Astrocyte (in vitro differentiated cells and primary cell): Measurements from ENCODE around the gene CHST3. TPM values are rescaled to one million over a fixed set of nuclear protein-coding genes. Genes with fewer than 3 reads are reported as not detected.

ENCODE experiments used
- DNase-seq: peaks from one replicate; pipeline ENCODE4 v3.0.0-alpha.2; 2010; ENCODE audit warnings: low read depth
- FAIRE-seq: peaks from 2 replicates; lab custom pipeline; 2011; peaks lifted over from hg19 to GRCh38; lab: Jason Lieb, UNC
- H2AFZ ChIP-seq: 2 replicates; pipeline ENCODE4 v1.6.0; 2012; ENCODE audit warnings: low read depth, low read length, inconsistent platforms
- H3K27ac ChIP-seq: 2 replicates; pipeline ENCODE4 v1.5.1; 2011; ENCODE audit warnings: low read depth, low read length, inconsistent platforms
- H3K27me3 ChIP-seq: 2 replicates; pipeline ENCODE4 v1.6.0; 2011; ENCODE audit warnings: low read length, inconsistent platforms; ENCODE audit not compliant: insufficient read depth
- H3K36me3 ChIP-seq: 2 replicates; pipeline ENCODE4 v1.5.1; 2011; ENCODE audit warnings: low read length, inconsistent platforms; ENCODE audit not compliant: insufficient read depth
- H3K4me1 ChIP-seq: 2 replicates; pipeline ENCODE4 v1.5.1; 2011; ENCODE audit warnings: low read length, inconsistent platforms; ENCODE audit not compliant: insufficient read depth
- H3K4me2 ChIP-seq: 2 replicates; pipeline ENCODE4 v1.6.0; 2012; ENCODE audit warnings: low read length, inconsistent platforms
- H3K4me3 ChIP-seq: 2 replicates; pipeline ENCODE4 v1.5.1; 2011; ENCODE audit warnings: low read depth, mild to moderate bottlenecking, low read length, inconsistent platforms; ENCODE audit not compliant: insufficient read depth
- H3K79me2 ChIP-seq: 2 replicates; pipeline ENCODE4 v1.6.0; 2012; ENCODE audit warnings: mild to moderate bottlenecking, low read length, inconsistent platforms; ENCODE audit not compliant: insufficient read depth
- H3K9ac ChIP-seq: 2 replicates; pipeline ENCODE4 v1.6.0; 2012; ENCODE audit warnings: mild to moderate bottlenecking, low read length, inconsistent platforms
- H3K9me3 ChIP-seq: 2 replicates; pipeline ENCODE4 v1.5.1; 2012; ENCODE audit warnings: low read depth, mild to moderate bottlenecking, low read length, inconsistent platforms; ENCODE audit not compliant: insufficient read depth
- H4K20me1 ChIP-seq: 2 replicates; pipeline ENCODE4 v1.6.0; 2012; ENCODE audit warnings: low read length, inconsistent platforms; ENCODE audit not compliant: insufficient read depth
- H3K27ac Mint-ChIP-seq: one replicate; pipeline ENCODE4 v1.8.0; 2021; ENCODE audit warnings: mild to moderate bottlenecking, mixed read lengths; ENCODE audit not compliant: unreplicated experiment
- H3K27me3 Mint-ChIP-seq: one replicate; pipeline ENCODE4 v1.8.0; 2021; ENCODE audit warnings: low read depth, mixed read lengths; ENCODE audit not compliant: unreplicated experiment
- H3K36me3 Mint-ChIP-seq: one replicate; pipeline ENCODE4 v1.8.0; 2021; ENCODE audit warnings: low read depth, mixed read lengths; ENCODE audit not compliant: unreplicated experiment
- H3K4me1 Mint-ChIP-seq: one replicate; pipeline ENCODE4 v1.8.0; 2021; ENCODE audit warnings: low read depth, mixed read lengths; ENCODE audit not compliant: unreplicated experiment
- H3K4me3 Mint-ChIP-seq: one replicate; pipeline ENCODE4 v1.8.0; 2021; ENCODE audit warnings: mild to moderate bottlenecking, moderate library complexity, mixed read lengths; ENCODE audit not compliant: unreplicated experiment
- H3K9me3 Mint-ChIP-seq: one replicate; pipeline ENCODE4 v1.8.0; 2021; ENCODE audit warnings: mild to moderate bottlenecking, mixed read lengths; ENCODE audit not compliant: unreplicated experiment
- CTCF ChIP-seq: IDR thresholded peaks from 2 replicates; pipeline ENCODE4 v1.5.1; 2011; ENCODE audit warnings: low read depth, mild to moderate bottlenecking, inconsistent platforms, low read length, moderate library complexity; ENCODE audit not compliant: insufficient read depth
- EZH2 ChIP-seq: IDR thresholded peaks from 2 replicates; pipeline ENCODE4 v1.6.1; 2012; ENCODE audit warnings: mild to moderate bottlenecking, low read length, inconsistent platforms; ENCODE audit not compliant: insufficient read depth
- total RNA-seq: library from RNA; stranded (reverse); gene quantifications from 2 replicates; pipeline ENCODE4 v1.2.1, GENCODE V29; 2021

Gene CHST3
- total RNA-seq, 1 donor from 2014 or later, result 43.5 TPM

DNA sequence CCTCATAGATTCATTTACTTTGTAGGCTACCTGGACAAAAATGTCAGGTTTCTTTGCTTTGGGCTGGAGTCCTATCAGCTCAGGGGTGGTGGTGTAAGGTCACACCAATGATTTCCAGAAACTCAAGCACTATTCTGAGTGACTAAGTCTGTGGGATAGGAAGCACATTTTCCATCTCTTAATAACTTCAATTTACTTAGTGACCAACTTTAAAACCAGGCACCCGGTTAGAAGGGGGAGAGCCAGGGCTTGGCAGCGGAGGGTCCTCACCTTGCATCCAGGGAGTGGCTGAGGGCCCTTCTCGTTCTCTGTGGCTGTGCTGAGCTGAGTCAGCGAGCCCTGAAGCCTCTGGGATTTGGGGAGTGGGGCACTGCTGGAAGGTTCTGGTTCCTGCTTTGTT is 6.7 kb downstream of the CHST3 start:
- H3K79me2 ChIP-seq, result peaks cover 80% of the 10 kb centered on the region

DNA sequence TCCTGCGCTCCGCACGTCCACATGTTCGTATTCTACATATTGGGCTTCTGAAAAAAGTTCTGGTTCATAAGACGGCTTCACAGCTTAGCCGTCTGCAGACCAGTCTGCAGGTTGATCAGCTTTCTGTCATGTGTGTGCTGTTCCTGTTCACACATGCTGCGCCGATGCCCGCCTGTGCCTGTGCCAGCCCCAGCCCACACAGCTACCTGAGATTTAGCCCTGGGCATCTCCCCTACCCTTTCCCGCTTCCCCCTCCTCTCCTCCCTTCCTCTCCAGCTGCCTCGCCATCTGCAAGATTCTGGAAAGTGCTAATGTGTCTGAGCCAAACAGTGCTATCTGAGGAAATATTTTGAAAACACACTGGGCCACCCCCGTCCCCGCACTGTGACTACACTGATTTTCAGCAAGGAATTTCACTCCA is 7.1 kb downstream of the CHST3 start:
- H3K4me1 ChIP-seq, result peaks cover 67% of the 10 kb centered on the region
- no peak overlapping the region for H3K4me3 ChIP-seq
- H3K27me3 ChIP-seq, result no peaks in the 10 kb centered on the region
- no peaks in the 10 kb centered on the region for H3K9me3 ChIP-seq
- H3K27me3 Mint-ChIP-seq, result no peaks in the 10 kb centered on the region
- FAIRE-seq, result no peak
- H3K27ac ChIP-seq, result no peak overlapping the region
- peaks cover 75% of the 10 kb centered on the region for H3K79me2 ChIP-seq
- no peaks in the 10 kb centered on the region for H3K36me3 ChIP-seq
- peaks cover 3% of the 10 kb centered on the region for H3K36me3 Mint-ChIP-seq
- H4K20me1 ChIP-seq, result peaks cover 83% of the 10 kb centered on the region
- no peaks in the 10 kb centered on the region for H3K9me3 Mint-ChIP-seq
- no peak overlapping the region for H2AFZ ChIP-seq
- H3K9ac ChIP-seq, result peak overlapping the region; percentile 5
- peak overlapping the region; percentile 9 for H3K4me3 Mint-ChIP-seq
- peaks cover 72% of the 10 kb centered on the region for H3K4me1 Mint-ChIP-seq
- TF ChIP-seq EZH2, result no peak
- no peak for TF ChIP-seq CTCF
- no peak overlapping the region for H3K27ac Mint-ChIP-seq
- peak overlapping the region; percentile 46 for H3K4me2 ChIP-seq
- no peak for DNase-seq

More for the DNA sequence above, 6.7 kb downstream of the CHST3 start:
- DNase-seq, result no peak
- FAIRE-seq, result no peak
- Mint-ChIP-seq H3K9me3 (no peaks in the 10 kb centered on the region), H3K27me3 (no peaks in the 10 kb centered on the region), H3K4me3 (peak overlapping the region; percentile 40), H3K4me1 (peaks cover 72% of the 10 kb centered on the region), H3K27ac (peak overlapping the region; percentile 69), H3K36me3 (peaks cover 3% of the 10 kb centered on the region)
- no peaks in the 10 kb centered on the region for H3K27me3 ChIP-seq
- no peak overlapping the region for H3K4me3 ChIP-seq
- TF ChIP-seq CTCF (no peak), EZH2 (no peak)
- H2AFZ ChIP-seq, result no peak overlapping the region
- H3K9ac ChIP-seq, result peak overlapping the region; percentile 5
- H4K20me1 ChIP-seq, result peaks cover 88% of the 10 kb centered on the region
- H3K4me2 ChIP-seq, result peak overlapping the region; percentile 46
- no peaks in the 10 kb centered on the region for H3K36me3 ChIP-seq
- no peak overlapping the region for H3K27ac ChIP-seq
- no peaks in the 10 kb centered on the region for H3K9me3 ChIP-seq
- peaks cover 67% of the 10 kb centered on the region for H3K4me1 ChIP-seq

GRCh38 chr10:71971769-71972555 is 7.8 kb downstream of the CHST3 start:
- Histone ChIP-seq H2AFZ (no peak overlapping the region), H3K4me1 (peaks cover 67% of the 10 kb centered on the region), H3K27ac (no peak overlapping the region), H3K79me2 (peaks cover 72% of the 10 kb centered on the region), H4K20me1 (peaks cover 79% of the 10 kb centered on the region), H3K9me3 (no peaks in the 10 kb centered on the region), H3K4me2 (peak overlapping the region; percentile 46), H3K36me3 (no peaks in the 10 kb centered on the region), H3K27me3 (no peaks in the 10 kb centered on the region), H3K9ac (no peak overlapping the region), H3K4me3 (no peak overlapping the region)
- no peak for TF ChIP-seq EZH2
- no peak for TF ChIP-seq CTCF
- H3K27ac Mint-ChIP-seq, result no peak overlapping the region
- H3K4me3 Mint-ChIP-seq, result no peak overlapping the region
- H3K9me3 Mint-ChIP-seq, result no peaks in the 10 kb centered on the region
- peaks cover 73% of the 10 kb centered on the region for H3K4me1 Mint-ChIP-seq
- FAIRE-seq (no peak), DNase-seq (no peak)
- no peaks in the 10 kb centered on the region for H3K27me3 Mint-ChIP-seq
- H3K36me3 Mint-ChIP-seq, result peaks cover 3% of the 10 kb centered on the region
